Fibroblast of mammary gland (primary cell): ENCODE measurements around the gene VCAM1.

ENCODE experiments used
- DNase-seq: peaks from one replicate; pipeline ENCODE4 v3.0.0-alpha.2; 2010; ENCODE audit warnings: low read depth
- H3K4me3 ChIP-seq: 2 replicates; pipeline ENCODE4 v1.5.1; 2011; ENCODE audit warnings: low read depth, mild to moderate bottlenecking, low read length, moderate library complexity; ENCODE audit not compliant: control insufficient read depth
- TF ChIP-seq, protein P1 (sequence below): conservative IDR thresholded peaks from 2 replicates; pipeline ENCODE4 v1.5.1; 2011; ENCODE audit warnings: low read depth, low read length, inconsistent platforms; ENCODE audit not compliant: control insufficient read depth, insufficient read depth

Gene VCAM1

DNA sequence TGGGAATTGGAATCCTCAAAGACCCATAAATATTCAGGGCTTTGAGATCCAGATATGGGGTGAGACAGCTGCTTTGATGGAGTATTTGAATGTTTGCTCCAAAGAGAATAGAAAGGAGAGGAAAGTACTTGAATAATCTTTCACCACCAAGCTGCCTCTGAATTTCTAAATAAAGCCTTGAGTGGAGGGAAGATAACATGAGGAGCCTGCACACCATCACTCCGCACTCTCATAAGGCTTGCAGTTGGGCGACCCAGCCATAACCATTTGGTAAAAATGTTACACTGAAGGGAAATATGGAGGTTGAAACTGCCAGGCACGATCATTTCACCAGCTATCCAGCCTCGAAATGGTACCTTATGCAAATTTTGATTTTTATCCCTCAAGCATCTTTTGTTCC, 38.4 kb downstream of the VCAM1 start:
- TF ChIP-seq, protein P1, sequence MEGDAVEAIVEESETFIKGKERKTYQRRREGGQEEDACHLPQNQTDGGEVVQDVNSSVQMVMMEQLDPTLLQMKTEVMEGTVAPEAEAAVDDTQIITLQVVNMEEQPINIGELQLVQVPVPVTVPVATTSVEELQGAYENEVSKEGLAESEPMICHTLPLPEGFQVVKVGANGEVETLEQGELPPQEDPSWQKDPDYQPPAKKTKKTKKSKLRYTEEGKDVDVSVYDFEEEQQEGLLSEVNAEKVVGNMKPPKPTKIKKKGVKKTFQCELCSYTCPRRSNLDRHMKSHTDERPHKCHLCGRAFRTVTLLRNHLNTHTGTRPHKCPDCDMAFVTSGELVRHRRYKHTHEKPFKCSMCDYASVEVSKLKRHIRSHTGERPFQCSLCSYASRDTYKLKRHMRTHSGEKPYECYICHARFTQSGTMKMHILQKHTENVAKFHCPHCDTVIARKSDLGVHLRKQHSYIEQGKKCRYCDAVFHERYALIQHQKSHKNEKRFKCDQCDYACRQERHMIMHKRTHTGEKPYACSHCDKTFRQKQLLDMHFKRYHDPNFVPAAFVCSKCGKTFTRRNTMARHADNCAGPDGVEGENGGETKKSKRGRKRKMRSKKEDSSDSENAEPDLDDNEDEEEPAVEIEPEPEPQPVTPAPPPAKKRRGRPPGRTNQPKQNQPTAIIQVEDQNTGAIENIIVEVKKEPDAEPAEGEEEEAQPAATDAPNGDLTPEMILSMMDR: no peak
- no peak overlapping the region for H3K4me3 ChIP-seq
- DNase-seq: no peak

DNA sequence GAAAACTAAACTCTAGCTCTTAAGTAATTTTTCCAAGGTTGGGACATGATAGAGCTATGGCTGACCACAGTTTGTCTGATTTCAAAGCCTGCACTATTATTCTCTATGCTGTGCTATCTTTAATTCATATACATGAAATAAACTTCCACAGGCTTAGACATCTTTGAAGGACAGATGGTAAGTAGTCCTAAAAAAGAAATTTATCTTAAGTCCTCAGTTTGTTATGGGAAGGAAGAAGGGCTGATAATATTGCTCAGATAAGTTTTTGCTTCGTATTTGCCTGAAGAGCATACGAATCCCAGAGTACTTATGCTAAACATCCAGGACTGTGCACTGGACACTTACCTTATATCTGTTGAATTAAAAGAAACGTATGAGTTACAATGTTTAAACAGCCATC, 39.6 kb downstream of the VCAM1 start:
- H3K4me3 ChIP-seq: no peak overlapping the region
- no peak for DNase-seq
- TF ChIP-seq, protein P1: no peak

DNA sequence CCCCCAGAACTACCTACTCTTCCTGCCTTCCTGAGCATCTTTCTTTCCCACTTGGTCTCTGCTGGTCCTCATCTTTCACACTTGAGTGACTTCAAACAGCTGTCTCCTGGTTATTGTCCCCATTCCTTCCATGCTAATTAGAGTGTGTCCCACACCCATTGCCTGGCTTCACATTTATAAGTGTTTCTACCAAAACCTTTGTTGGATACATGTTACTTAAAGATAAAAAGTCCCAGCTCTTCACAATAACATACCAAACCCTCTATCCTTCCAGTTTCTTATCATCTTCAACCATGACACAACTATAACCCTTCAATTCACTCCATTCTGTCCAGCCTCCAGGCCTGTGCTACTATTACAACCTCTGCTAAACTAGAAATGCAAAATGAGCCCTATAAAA, 41.0 kb downstream of the VCAM1 start:
- no peak for DNase-seq
- H3K4me3 ChIP-seq: no peak overlapping the region
- TF ChIP-seq, protein P1: no peak

DNA sequence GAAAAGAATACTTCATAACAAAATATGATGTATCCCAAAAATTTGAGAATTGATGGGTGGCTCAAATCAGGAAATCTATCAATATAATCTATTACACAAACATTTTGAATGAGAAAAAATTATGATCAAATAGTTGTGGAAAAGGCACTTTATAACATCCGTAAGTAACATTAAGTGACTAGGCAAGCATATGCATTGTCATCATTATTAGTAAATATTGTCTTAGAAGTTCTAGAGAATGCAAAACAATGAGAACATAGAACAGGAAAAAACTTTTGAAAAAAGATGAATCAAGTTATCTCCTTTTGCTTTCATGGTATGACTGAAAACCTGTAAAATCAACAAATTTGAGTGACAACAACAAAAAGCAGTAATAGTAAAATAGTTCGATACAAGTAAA, 42.9 kb downstream of the VCAM1 start:
- TF ChIP-seq, protein P1: no peak
- H3K4me3 ChIP-seq: no peak overlapping the region
- DNase-seq: no peak

DNA sequence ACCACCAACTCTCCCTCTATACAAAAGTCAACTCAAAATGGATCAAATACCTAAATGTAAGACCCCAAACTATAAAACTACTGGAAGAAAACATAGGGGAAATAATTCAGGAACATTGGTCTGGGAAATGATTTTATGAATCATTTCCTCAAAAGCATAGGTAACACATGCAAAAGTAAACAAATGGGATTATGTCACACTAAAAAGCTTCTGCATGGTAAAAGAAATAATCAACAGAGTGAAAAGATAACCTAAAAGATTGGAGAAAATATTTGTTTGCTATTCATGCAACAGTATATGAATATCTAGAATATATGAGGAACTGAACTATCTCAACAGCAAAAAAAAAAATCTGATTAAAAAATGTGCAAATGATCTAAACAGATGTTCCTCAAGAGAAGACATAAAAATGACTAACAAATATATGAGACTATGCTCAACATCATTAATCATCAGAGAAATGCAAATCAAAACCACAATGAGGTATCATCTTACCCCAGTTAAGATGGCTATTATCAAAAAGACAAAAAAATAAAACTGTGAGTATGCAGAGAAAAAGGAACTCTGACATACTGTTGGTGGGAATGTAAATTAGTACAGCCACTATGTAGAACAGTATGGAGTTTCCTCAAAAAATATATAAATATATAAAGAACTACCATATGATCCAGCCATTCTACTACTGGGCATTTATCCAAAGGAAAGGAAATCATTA, 47.8 kb downstream of the VCAM1 start:
- peak; percentile 68 for DNase-seq
- H3K4me3 ChIP-seq: no peak overlapping the region
- TF ChIP-seq, protein P1: no peak

DNA sequence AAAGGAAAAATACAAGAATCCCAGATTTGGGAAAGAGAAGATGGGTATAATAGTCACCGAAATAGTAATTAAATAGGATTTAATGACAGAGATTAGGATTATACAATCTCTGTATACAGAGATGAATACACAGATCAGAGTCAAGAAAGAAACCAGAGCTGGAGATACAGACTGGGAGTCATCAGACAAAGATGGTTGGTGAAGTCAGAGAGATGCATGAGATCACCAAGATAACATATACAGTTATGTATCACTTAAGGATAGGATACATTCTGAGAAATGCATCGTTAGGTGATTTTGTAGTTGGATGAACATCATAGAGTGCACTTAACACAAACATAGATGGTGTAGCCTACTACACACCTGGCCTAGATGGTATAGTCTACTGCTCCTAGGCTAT, 49.8 kb downstream of the VCAM1 start:
- H3K4me3 ChIP-seq: no peak overlapping the region
- no peak for DNase-seq
- TF ChIP-seq, protein P1: no peak
